AG04449 (cell line): ENCODE measurements around the gene NDUFA11.
"Not testable (repeated sequence)": the region's sequence is repeated elsewhere in the genome, so short reads cannot be mapped to it uniquely, and the experiment has no call there.

Experiments
- CTCF ChIA-PET: fragments of 350-600 bp; formaldehyde crosslinking; extraction: SDS; loops from one replicate; lab custom pipeline; 2021; ENCODE audit warnings: antibody characterized with exemption; lab: Yijun Ruan, JAX
- POLR2A ChIA-PET: fragments of 400-600, 350-600 bp; formaldehyde crosslinking; extraction: SDS; loops from one replicate; lab custom pipeline; 2020; ENCODE audit warnings: antibody characterized with exemption, inconsistent platforms; lab: Yijun Ruan, JAX
- DNase-seq: peaks from one replicate; pipeline ENCODE4 v3.0.0-alpha.2; 2010; ENCODE audit warnings: low read depth, low spot score
- H3K4me3 ChIP-seq: 2 replicates; pipeline ENCODE4 v1.5.1; 2011; ENCODE audit warnings: low read depth, mild to moderate bottlenecking, control low read depth, low read length
- CTCF ChIP-seq: IDR thresholded peaks from one replicate; pipeline ENCODE4 v1.5.1; 2011; ENCODE audit warnings: mild to moderate bottlenecking, moderate library complexity, low read length, control low read depth, inconsistent platforms; ENCODE audit not compliant: insufficient read depth; ENCODE audit errors: missing control alignments

The NDUFA11 gene

GRCh38 chr19:5851302-5851701 lies 52.3 kb downstream of the NDUFA11 start, which contains the start of gene FUT3:
FUT3 (minus strand) TSS chr19:5851449.
- CTCF ChIA-PET, result interaction anchor here (1.6 to 1.9 kb wide), 2 partner anchors 43 to 47 kb away, joined by 4 to 6 read pairs; partner anchors contain the start of gene NRTN
- POLR2A ChIA-PET, result interaction anchor here (1.0 kb wide), 1 partner anchor 23 kb away, joined by 7 read pairs; no protein-coding TSS in a partner anchor
- DNase-seq, result no peak
- H3K4me3 ChIP-seq, result no peak within 1 kb of the TSS
- no peak for TF ChIP-seq CTCF

GRCh38 chr19:5850743-5851293 lies 52.8 kb downstream of the NDUFA11 start:
- ChIA-PET CTCF (interaction anchor here (1.6 to 1.9 kb wide), 2 partner anchors 42 to 47 kb away, joined by 4 to 6 read pairs; partner anchors contain the start of gene NRTN), POLR2A (interaction anchor here (1.0 kb wide), 1 partner anchor 23 kb away, joined by 7 read pairs; no protein-coding TSS in a partner anchor)
- no peak for DNase-seq
- no peak for TF ChIP-seq CTCF
- H3K4me3 ChIP-seq, result no peak overlapping the region

- TF ChIP-seq CTCF, result no peak
- ChIA-PET POLR2A (interaction anchor here (1.0 kb wide), 1 partner anchor 22 kb away, joined by 7 read pairs; no protein-coding TSS in a partner anchor), CTCF (interaction anchor here (1.6 to 1.9 kb wide), 2 partner anchors 42 to 46 kb away, joined by 4 to 6 read pairs; partner anchors contain the start of gene NRTN)
- DNase-seq, result no peak
- no peak overlapping the region for H3K4me3 ChIP-seq
These were observed 53.4 kb downstream of the NDUFA11 start for GRCh38 chr19:5850189-5850588.

- H3K4me3 ChIP-seq, DNase-seq, CTCF ChIA-PET, POLR2A ChIA-PET: not testable (repeated sequence)
These were observed 55.0 kb downstream of the NDUFA11 start for GRCh38 chr19:5848621-5849020.

GRCh38 chr19:5847846-5848245 lies 55.7 kb downstream of the NDUFA11 start:
- CTCF ChIA-PET, DNase-seq, H3K4me3 ChIP-seq, POLR2A ChIA-PET: not testable (repeated sequence)
